Trophoblast cell (in vitro differentiated cells and primary cell): Measurements from ENCODE around the gene KLHDC8A.
A peak's percentile ranks its signal among the peaks of the same experiment; 100 is the strongest.
"Not testable (repeated sequence)": the region's sequence is repeated elsewhere in the genome, so short reads cannot be mapped to it uniquely, and the experiment has no call there.

Source experiments
- DNase-seq, 2 donors: peaks; one replicate each; pipeline ENCODE4 v3.0.0-alpha.2; 2016
- H2AFZ ChIP-seq: 2 replicates; pipeline ENCODE4 v1.6.1; 2013; ENCODE audit warnings: low read length, moderate library complexity, mild to moderate bottlenecking; ENCODE audit not compliant: insufficient read depth, poor library complexity
- H2AK5ac ChIP-seq: 2 replicates; pipeline ENCODE4 v1.6.1; 2013; ENCODE audit warnings: mild to moderate bottlenecking, low read length
- H2BK120ac ChIP-seq: 2 replicates; pipeline ENCODE4 v1.6.1; 2013; ENCODE audit warnings: low read length, mild to moderate bottlenecking, moderate library complexity; ENCODE audit not compliant: insufficient read depth, poor library complexity
- H2BK12ac ChIP-seq: 2 replicates; pipeline ENCODE4 v1.6.1; 2013; ENCODE audit warnings: mild to moderate bottlenecking, low read length, moderate library complexity
- H2BK5ac ChIP-seq: 2 replicates; pipeline ENCODE4 v1.6.1; 2013; ENCODE audit warnings: low read length, low read depth, moderate library complexity, mild to moderate bottlenecking; ENCODE audit not compliant: poor library complexity
- H3K14ac ChIP-seq: 2 replicates; pipeline ENCODE4 v1.6.1; 2013; ENCODE audit warnings: mild to moderate bottlenecking, low read length
- H3K18ac ChIP-seq: 2 replicates; pipeline ENCODE4 v1.6.1; 2013; ENCODE audit warnings: mild to moderate bottlenecking, low read length
- H3K23ac ChIP-seq: 2 replicates; pipeline ENCODE4 v1.6.1; 2013; ENCODE audit warnings: low read length
- H3K27ac ChIP-seq: 2 replicates; pipeline ENCODE4 v1.5.1; 2013; ENCODE audit warnings: low read depth, mild to moderate bottlenecking, inconsistent platforms, low read length, moderate library complexity
- H3K27me3 ChIP-seq: 2 replicates; pipeline ENCODE4 v1.6.1; 2013; ENCODE audit warnings: inconsistent platforms, mild to moderate bottlenecking, low read length, moderate library complexity; ENCODE audit not compliant: insufficient read depth
- H3K36me3 ChIP-seq, 2 experiments: 1 replicate in 1 of 2; 2 replicates in 1 of 2; pipeline ENCODE4 v1.6.1; 2013; ENCODE audit warnings: low read length in 2 of 2, mild to moderate bottlenecking in 2 of 2, moderate library complexity in 1 of 2; ENCODE audit not compliant: insufficient read depth in 2 of 2, control insufficient read depth in 1 of 2
- H3K4ac ChIP-seq: 2 replicates; pipeline ENCODE4 v1.6.1; 2013; ENCODE audit warnings: low read depth, mild to moderate bottlenecking, low read length, moderate library complexity
- H3K4me1 ChIP-seq, 2 experiments: 1 replicate in 1 of 2; 2 replicates in 1 of 2; pipeline ENCODE4 v1.6.1; 2013; ENCODE audit warnings: low read length in 2 of 2, mild to moderate bottlenecking in 2 of 2, moderate library complexity in 1 of 2; ENCODE audit not compliant: insufficient read depth in 2 of 2, control insufficient read depth in 1 of 2
- H3K4me2 ChIP-seq: 2 replicates; pipeline ENCODE4 v1.6.1; 2013; ENCODE audit warnings: inconsistent platforms, mild to moderate bottlenecking, low read length, moderate library complexity
- H3K4me3 ChIP-seq: 2 replicates; pipeline ENCODE4 v1.5.1; 2013; ENCODE audit warnings: mild to moderate bottlenecking, low read depth, low read length, inconsistent platforms
- H3K79me1 ChIP-seq: one replicate; pipeline ENCODE4 v1.6.1; 2013; ENCODE audit warnings: low read length
- H3K79me2 ChIP-seq: 2 replicates; pipeline ENCODE4 v1.6.1; 2013; ENCODE audit warnings: low read length, mild to moderate bottlenecking; ENCODE audit not compliant: control insufficient read depth, insufficient read depth, poor library complexity
- H3K9ac ChIP-seq: 2 replicates; pipeline ENCODE4 v1.6.1; 2013; ENCODE audit warnings: mild to moderate bottlenecking, low read length
- H3K9me3 ChIP-seq: 2 replicates; pipeline ENCODE4 v1.6.1; 2013; ENCODE audit warnings: low read depth, mild to moderate bottlenecking, control low read depth, inconsistent platforms, low read length; ENCODE audit not compliant: insufficient read depth
- H4K12ac ChIP-seq: 2 replicates; pipeline ENCODE4 v1.6.1; 2013; ENCODE audit warnings: low read depth, mild to moderate bottlenecking, low read length, moderate library complexity
- H4K8ac ChIP-seq: 2 replicates; pipeline ENCODE4 v1.6.1; 2013; ENCODE audit warnings: low read depth, mild to moderate bottlenecking, low read length, moderate library complexity
- H4K91ac ChIP-seq: one replicate; pipeline ENCODE4 v1.6.1; 2013; ENCODE audit warnings: low read depth, mild to moderate bottlenecking, low read length, moderate library complexity
- WGBS: extraction: QIAGEN DNeasy Blood & Tissue Kit; methylation state at CpG from one replicate; pipeline ENCODE4 v1.1.7; 2013; ENCODE audit warnings: missing lambda C conversion rate; ENCODE audit not compliant: insufficient read length, insufficient coverage; ENCODE audit errors: extremely low coverage; 5-methylcytosine and 5-hydroxymethylcytosine counted together

The KLHDC8A gene

DNA sequence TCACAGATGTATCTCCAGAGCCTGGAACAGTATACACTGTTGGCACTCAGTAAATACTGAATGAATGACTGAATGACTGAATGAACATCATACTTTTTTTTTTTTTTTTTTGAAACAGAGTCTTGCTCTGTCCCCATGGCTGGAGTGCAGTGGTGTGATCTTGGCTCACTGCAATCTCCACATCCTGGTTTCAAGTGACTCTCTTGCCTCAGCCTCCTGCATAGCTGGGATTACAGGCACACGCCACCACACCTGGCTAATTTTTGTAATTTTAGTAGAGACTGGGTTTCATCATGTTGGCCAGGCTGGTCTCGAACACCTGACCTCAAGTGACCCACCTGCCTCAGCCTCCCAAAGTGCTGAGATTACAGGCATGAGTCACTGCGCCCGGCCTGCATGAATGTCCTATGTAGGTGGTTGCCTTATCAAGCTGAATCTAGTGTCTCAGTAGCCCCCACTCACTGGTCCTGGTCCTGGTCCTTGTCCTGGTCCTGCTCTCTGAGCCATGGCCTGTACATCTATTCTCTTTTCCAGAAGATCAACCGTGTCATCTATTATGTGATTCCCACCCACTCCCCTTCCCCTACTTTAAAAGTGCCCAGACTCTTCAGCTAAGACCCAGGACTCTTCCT is 59.1 kb downstream of the KLHDC8A start:
- Histone ChIP-seq H3K4me2 (peak overlapping the region; percentile 15), H3K14ac (peak overlapping the region; percentile 49), H2BK5ac (peak overlapping the region; percentile 94), H3K79me2 (peaks cover 17% of the 10 kb centered on the region), H3K4me1 (peaks cover 55 to 65% of the 10 kb centered on the region in 2 experiments), H4K12ac (peak overlapping the region; percentile 28), H3K27ac (peak overlapping the region; percentile 99), H2BK12ac (peak overlapping the region; percentile 70), H3K18ac (peak overlapping the region; percentile 44), H2AK5ac (peak overlapping the region; percentile 12), H4K91ac (peak overlapping the region; percentile 93), H4K8ac (peak overlapping the region; percentile 55), H3K4ac (peak overlapping the region; percentile 35), H2BK120ac (peak overlapping the region; percentile 82), H3K79me1 (peaks cover 64% of the 10 kb centered on the region)
- H3K9ac ChIP-seq, H2AFZ ChIP-seq, H3K27me3 ChIP-seq, H3K9me3 ChIP-seq, H3K23ac ChIP-seq, H3K36me3 ChIP-seq, H3K4me3 ChIP-seq: not testable (repeated sequence)
- peak; percentile 83 to 85 for DNase-seq
- whole genome bisulfite sequencing = no CpG with 5 or more reads among the region's 5 CpGs

GRCh38 chr1:205296154-205296553 is 60.6 kb downstream of the KLHDC8A start:
- Histone ChIP-seq H2BK12ac (peak overlapping the region; percentile 97), H3K9ac (no peak overlapping the region), H3K27me3 (no peaks in the 10 kb centered on the region), H3K79me2 (peaks cover 20% of the 10 kb centered on the region), H4K8ac (no peak overlapping the region), H3K18ac (peak overlapping the region; percentile 57), H2BK5ac (peak overlapping the region; percentile 94), H4K91ac (peak overlapping the region; percentile 99), H3K4ac (peak overlapping the region; percentile 60), H3K79me1 (peaks cover 68% of the 10 kb centered on the region), H3K9me3 (no peaks in the 10 kb centered on the region), H3K4me3 (no peak overlapping the region), H3K23ac (no peak overlapping the region), H2AK5ac (peak overlapping the region; percentile 91), H3K4me1 (peaks cover 57 to 68% of the 10 kb centered on the region in 2 experiments), H3K14ac (peak overlapping the region; percentile 93), H2BK120ac (peak overlapping the region; percentile 97), H4K12ac (no peak overlapping the region), H2AFZ (no peak overlapping the region), H3K27ac (peak overlapping the region; percentile 99), H3K36me3 (no peaks in the 10 kb centered on the region), H3K4me2 (peak overlapping the region; percentile 48)
- no CpG with 5 or more reads among the region's 2 CpGs for WGBS
- DNase-seq = no peak

- Histone ChIP-seq H3K4me3 (no peak overlapping the region), H3K18ac (peak overlapping the region; percentile 92), H3K36me3 (no peaks in the 10 kb centered on the region), H2AFZ (peak overlapping the region; percentile 43), H3K9me3 (no peaks in the 10 kb centered on the region), H4K8ac (peak overlapping the region; percentile 79), H3K79me2 (peaks cover 20% of the 10 kb centered on the region), H3K4me2 (peak overlapping the region; percentile 44), H4K91ac (peak overlapping the region; percentile 99), H3K14ac (peak overlapping the region; percentile 94), H3K4ac (peak overlapping the region; percentile 97), H3K9ac (peak overlapping the region; percentile 48), H3K27ac (peak overlapping the region; percentile 99), H3K23ac (no peak overlapping the region), H3K4me1 (peaks cover 55 to 60% of the 10 kb centered on the region in 2 experiments), H3K79me1 (peaks cover 60% of the 10 kb centered on the region), H2BK5ac (peak overlapping the region; percentile 98), H3K27me3 (no peaks in the 10 kb centered on the region), H4K12ac (no peak overlapping the region), H2BK12ac (peak overlapping the region; percentile 99), H2AK5ac (peak overlapping the region; percentile 95), H2BK120ac (peak overlapping the region; percentile 100)
- DNase-seq = peak; percentile 60 to 75
- WGBS = no CpG with 5 or more reads among the region's 5 CpGs
These were observed 61.8 kb downstream of the KLHDC8A start for GRCh38 chr1:205294934-205295333.

GRCh38 chr1:205294175-205294917 is 62.4 kb downstream of the KLHDC8A start:
- Histone ChIP-seq H4K8ac (peak overlapping the region; percentile 82), H2AK5ac (peak overlapping the region; percentile 83), H3K23ac (no peak overlapping the region), H3K14ac (peak overlapping the region; percentile 95), H3K36me3 (no peaks in the 10 kb centered on the region), H3K9ac (peak overlapping the region; percentile 13), H3K27me3 (no peaks in the 10 kb centered on the region), H2BK120ac (peak overlapping the region; percentile 100), H3K4me1 (peaks cover 55 to 59% of the 10 kb centered on the region in 2 experiments), H3K18ac (peak overlapping the region; percentile 89), H3K4me3 (no peak overlapping the region), H3K9me3 (no peaks in the 10 kb centered on the region), H3K27ac (peak overlapping the region; percentile 100), H2BK12ac (peak overlapping the region; percentile 97), H4K91ac (peak overlapping the region; percentile 99), H2BK5ac (peak overlapping the region; percentile 98), H3K79me2 (peaks cover 20% of the 10 kb centered on the region), H4K12ac (peak overlapping the region; percentile 26), H3K4me2 (peak overlapping the region; percentile 44), H3K79me1 (peaks cover 61% of the 10 kb centered on the region), H3K4ac (peak overlapping the region; percentile 77), H2AFZ (peak overlapping the region; percentile 67)
- no CpG with 5 or more reads among the region's 6 CpGs for WGBS
- peak; percentile 90 to 94 for DNase-seq
